Measurements from ENCODE around the gene EXD3.

- TF ChIP-seq CTCF (conservative IDR thresholded peaks at IDR 0.05; ENCODE audit: low read length) (no peak), EZH2phosphoT487 (IDR thresholded peaks at IDR 0.05; ENCODE audit: borderline replicate concordance, low read depth, low read length) (no peak)
These were observed 15.7 kb upstream of the EXD3 start for GRCh38 chr9:137438591-137439157.
